ENCODE results near the gene MAPKAP1. TPM values are rescaled to one million over a fixed set of nuclear protein-coding genes. Genes with fewer than 3 reads are reported as not detected.
A peak's percentile ranks its signal among the peaks of the same experiment; 100 is the strongest.

Gene MAPKAP1
- total and polyA plus RNA-seq, 4 donors, result 32.2 to 58.4 (median 56.1) TPM

DNA sequence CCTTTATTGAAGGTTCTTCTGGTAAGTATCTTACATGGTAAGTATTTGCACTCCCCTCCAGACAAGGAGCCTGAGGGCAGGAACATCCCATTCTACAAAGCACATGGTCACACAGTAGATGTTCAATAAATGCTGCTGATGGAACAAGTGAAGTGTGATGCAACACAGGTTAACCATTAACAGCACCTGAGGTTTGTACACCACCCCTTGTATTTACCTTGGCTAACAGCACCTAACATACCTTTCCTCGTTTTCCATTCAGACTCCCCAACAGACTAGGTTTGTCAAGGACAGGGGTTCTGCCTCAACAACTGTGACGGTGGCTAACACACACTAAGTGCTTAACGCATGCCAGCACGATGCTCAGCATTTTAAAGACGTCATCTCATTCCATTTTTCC lies 213.6 kb downstream of the MAPKAP1 start:
- intact Hi-C loops (cut with DNase I), result no loop called here
- Histone ChIP-seq H3K27ac (ENCODE audit: low read depth in 1 of 2, low read length in 2 of 2) (no peak overlapping the region), H3K4me1 (ENCODE audit: control insufficient read depth in 1 of 2, insufficient read depth in 2 of 2, low read length in 2 of 2) (no peaks in the 10 kb centered on the region), H3K36me3 (ENCODE audit: control insufficient read depth in 1 of 2, insufficient read depth in 2 of 2, low read length in 1 of 2) (no peaks in the 10 kb centered on the region), H3K27me3 (ENCODE audit: control insufficient read depth in 1 of 2, insufficient read depth in 2 of 2, low read length in 1 of 2) (no peaks in the 10 kb centered on the region), H3K9me3 (ENCODE audit: control insufficient read depth, low read length) (no peaks in the 10 kb centered on the region), H3K4me3 (ENCODE audit: low read length in 2 of 2) (no peak overlapping the region)
- ATAC-seq (ENCODE audit: low FRiP score) (no peak), DNase-seq (no peak)
- WGBS, 2 donors, result 91 to 94% methylated on average over 5 of the region's 5 CpGs

DNA sequence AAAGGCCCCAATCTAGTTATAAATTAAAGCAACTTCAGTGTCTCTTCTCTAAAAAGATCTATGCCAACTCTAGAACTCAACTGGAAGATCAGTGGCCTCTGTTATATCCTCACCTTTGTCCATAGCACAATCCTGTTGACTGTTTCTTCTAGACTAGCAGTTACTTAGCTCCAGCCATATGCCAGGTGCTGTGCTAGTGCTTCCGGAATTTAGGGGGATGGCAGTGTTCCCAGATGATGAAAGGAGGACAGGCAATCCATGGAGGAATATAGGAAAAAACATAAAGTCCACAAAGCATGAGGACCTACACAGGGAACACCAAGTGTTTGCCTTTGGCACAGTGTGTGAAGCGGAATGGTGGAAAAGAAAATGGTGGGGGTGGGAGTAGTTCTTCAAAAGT lies 214.3 kb downstream of the MAPKAP1 start:
- no peak for DNase-seq
- Histone ChIP-seq H3K4me1 (ENCODE audit: control insufficient read depth in 1 of 2, insufficient read depth in 2 of 2, low read length in 2 of 2) (no peaks in the 10 kb centered on the region), H3K27ac (ENCODE audit: low read depth in 1 of 2, low read length in 2 of 2) (no peak overlapping the region), H3K4me3 (ENCODE audit: low read length in 2 of 2) (no peak overlapping the region), H3K27me3 (ENCODE audit: control insufficient read depth in 1 of 2, insufficient read depth in 2 of 2, low read length in 1 of 2) (no peaks in the 10 kb centered on the region), H3K9me3 (ENCODE audit: control insufficient read depth, low read length) (no peaks in the 10 kb centered on the region), H3K36me3 (ENCODE audit: control insufficient read depth in 1 of 2, insufficient read depth in 2 of 2, low read length in 1 of 2) (no peaks in the 10 kb centered on the region)
- 85 to 87% methylated on average over 2 of the region's 2 CpGs for WGBS, 2 donors
- intact Hi-C loops (cut with DNase I), result no loop called here
- no peak for ATAC-seq (ENCODE audit: low FRiP score)

DNA sequence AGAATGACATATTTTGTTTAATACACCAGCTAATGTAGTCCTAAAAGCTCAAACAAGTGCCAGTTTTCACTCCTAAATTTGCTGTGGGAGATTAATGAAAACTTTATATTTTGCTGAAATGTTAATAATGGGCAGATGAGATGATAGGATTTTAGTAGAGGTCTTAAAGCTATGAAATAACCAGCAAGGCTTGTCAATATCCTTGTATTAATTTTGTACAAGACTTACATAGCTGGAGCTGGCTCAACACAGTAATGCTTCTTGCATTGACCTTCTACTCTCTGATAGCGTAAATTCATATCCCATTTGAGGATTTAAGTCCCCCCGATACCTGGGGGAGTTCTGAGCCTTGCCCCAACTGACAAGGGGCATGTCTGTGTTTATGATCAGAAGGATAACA lies 219.2 kb downstream of the MAPKAP1 start:
- no peaks in the 10 kb centered on the region for H3K27me3 ChIP-seq (ENCODE audit: control insufficient read depth in 1 of 2, insufficient read depth in 2 of 2, low read length in 1 of 2)
- H3K36me3 ChIP-seq (ENCODE audit: control insufficient read depth in 1 of 2, insufficient read depth in 2 of 2, low read length in 1 of 2), result no peaks in the 10 kb centered on the region
- intact Hi-C loops (cut with DNase I), result no loop called here
- peaks cover 0 to 2% of the 10 kb centered on the region in 2 donors for H3K4me1 ChIP-seq (ENCODE audit: control insufficient read depth in 1 of 2, insufficient read depth in 2 of 2, low read length in 2 of 2)
- ATAC-seq (ENCODE audit: low FRiP score) (no peak), DNase-seq (no peak)
- 52% methylated on average over 2 of the region's 2 CpGs for WGBS, 2 donors
- H3K4me3 ChIP-seq (ENCODE audit: low read length in 2 of 2), result no peak overlapping the region
- no peaks in the 10 kb centered on the region for H3K9me3 ChIP-seq (ENCODE audit: control insufficient read depth, low read length)
- H3K27ac ChIP-seq (ENCODE audit: low read depth in 1 of 2, low read length in 2 of 2), result no peak overlapping the region

DNA sequence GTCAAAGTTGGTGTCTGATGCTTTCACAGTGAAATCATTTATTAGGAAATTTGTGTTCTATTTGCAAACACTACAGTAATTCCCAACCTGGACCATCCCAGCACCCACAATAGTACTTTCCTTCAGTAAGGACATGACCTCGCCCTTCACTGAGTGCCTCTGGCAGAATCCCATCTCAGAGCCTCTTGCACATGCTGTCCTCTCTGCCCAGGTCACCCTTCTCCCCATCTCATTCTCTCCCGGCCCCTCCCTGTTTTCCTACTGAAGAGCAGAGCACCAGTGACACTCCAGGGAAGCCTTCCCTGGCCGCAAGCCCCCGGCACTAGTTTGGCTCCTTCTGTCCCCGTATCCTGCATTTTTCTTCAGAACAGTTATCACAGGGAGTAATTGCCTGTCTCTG lies 220.4 kb downstream of the MAPKAP1 start:
- no peak for DNase-seq
- intact Hi-C loops (cut with DNase I), result no loop called here

DNA sequence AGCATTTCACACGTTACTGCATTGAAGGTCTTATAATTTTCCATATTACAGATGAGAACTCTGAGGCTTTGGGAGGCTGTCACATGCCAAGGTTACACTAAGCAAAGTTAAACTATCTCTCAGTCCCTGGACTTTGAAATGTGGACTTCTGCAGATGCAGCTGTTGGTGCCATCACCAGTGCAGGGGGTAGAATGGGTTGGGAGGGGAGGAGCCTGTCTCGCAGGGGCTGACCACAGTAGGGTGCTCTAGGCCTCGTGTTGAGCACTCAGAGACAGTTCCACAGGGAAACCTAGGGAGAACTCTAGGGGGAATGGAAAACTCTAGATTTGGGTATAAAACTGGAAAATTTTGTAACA lies 220.9 kb downstream of the MAPKAP1 start:
- Histone ChIP-seq H3K27ac (ENCODE audit: low read depth in 1 of 2, low read length in 2 of 2) (no peak overlapping the region), H3K4me1 (ENCODE audit: control insufficient read depth in 1 of 2, insufficient read depth in 2 of 2, low read length in 2 of 2) (peaks cover 0 to 2% of the 10 kb centered on the region in 2 donors), H3K9me3 (ENCODE audit: control insufficient read depth, low read length) (no peaks in the 10 kb centered on the region), H3K27me3 (ENCODE audit: control insufficient read depth in 1 of 2, insufficient read depth in 2 of 2, low read length in 1 of 2) (no peaks in the 10 kb centered on the region), H3K4me3 (ENCODE audit: low read length in 2 of 2) (no peak overlapping the region), H3K36me3 (ENCODE audit: control insufficient read depth in 1 of 2, insufficient read depth in 2 of 2, low read length in 1 of 2) (no peaks in the 10 kb centered on the region)
- intact Hi-C loops (cut with DNase I), result no loop called here
- DNase-seq (no peak), ATAC-seq (ENCODE audit: low FRiP score) (no peak)
- 94 to 97% methylated on average over 3 of the region's 3 CpGs for WGBS, 2 donors

More for the DNA sequence above, 220.4 kb downstream of the MAPKAP1 start:
- Histone ChIP-seq H3K36me3 (ENCODE audit: control insufficient read depth in 1 of 2, insufficient read depth in 2 of 2, low read length in 1 of 2) (no peaks in the 10 kb centered on the region), H3K27ac (ENCODE audit: low read depth in 1 of 2, low read length in 2 of 2) (no peak overlapping the region), H3K27me3 (ENCODE audit: control insufficient read depth in 1 of 2, insufficient read depth in 2 of 2, low read length in 1 of 2) (no peaks in the 10 kb centered on the region), H3K4me1 (ENCODE audit: control insufficient read depth in 1 of 2, insufficient read depth in 2 of 2, low read length in 2 of 2) (peaks cover 0 to 2% of the 10 kb centered on the region in 2 donors), H3K9me3 (ENCODE audit: control insufficient read depth, low read length) (no peaks in the 10 kb centered on the region), H3K4me3 (ENCODE audit: low read length in 2 of 2) (no peak overlapping the region)
- 94 to 98% methylated on average over 5 of the region's 5 CpGs for WGBS, 2 donors
- ATAC-seq (ENCODE audit: low FRiP score), result no peak

DNA sequence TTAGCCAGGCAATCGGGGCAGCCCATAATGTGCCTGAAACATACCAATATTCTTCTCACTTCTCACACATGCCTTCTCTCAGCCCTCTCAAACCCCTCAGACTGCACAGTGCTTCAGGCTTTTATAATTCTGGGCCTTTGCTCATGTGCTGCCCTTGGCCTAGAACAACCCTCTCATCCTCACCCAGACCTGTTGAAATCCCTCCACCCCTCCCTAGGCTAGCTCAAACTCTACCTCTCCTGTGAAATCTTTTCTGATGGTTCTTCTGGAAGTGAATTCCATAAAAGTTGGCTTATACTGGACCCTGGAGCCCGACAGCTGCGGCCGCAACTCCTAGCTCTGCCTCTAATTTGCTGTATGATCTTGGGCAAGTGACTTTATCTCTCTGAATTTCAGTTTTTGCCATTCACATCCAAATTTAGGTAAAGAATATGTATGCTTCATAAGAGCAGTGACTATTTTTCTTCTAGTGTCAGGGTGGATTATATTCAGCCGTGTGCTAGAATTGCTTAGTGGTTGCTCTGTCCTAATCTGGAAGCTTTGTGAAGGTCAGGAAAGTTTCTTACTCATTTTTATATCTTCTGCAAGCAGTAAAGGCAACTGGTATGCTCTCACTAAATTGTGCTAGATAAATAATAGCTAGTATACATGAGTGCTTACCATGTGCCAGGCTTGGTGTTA lies 221.4 kb downstream of the MAPKAP1 start:
- WGBS, 2 donors, result 97% methylated on average over 5 of the region's 5 CpGs
- no peaks in the 10 kb centered on the region for H3K9me3 ChIP-seq (ENCODE audit: control insufficient read depth, low read length)
- no peaks in the 10 kb centered on the region for H3K36me3 ChIP-seq (ENCODE audit: control insufficient read depth in 1 of 2, insufficient read depth in 2 of 2, low read length in 1 of 2)
- H3K27ac ChIP-seq (ENCODE audit: low read depth in 1 of 2, low read length in 2 of 2), result no peak overlapping the region
- intact Hi-C loops (cut with DNase I), result no loop called here
- H3K4me1 ChIP-seq (ENCODE audit: control insufficient read depth in 1 of 2, insufficient read depth in 2 of 2, low read length in 2 of 2), result peaks cover 0 to 2% of the 10 kb centered on the region in 2 donors
- no peaks in the 10 kb centered on the region for H3K27me3 ChIP-seq (ENCODE audit: control insufficient read depth in 1 of 2, insufficient read depth in 2 of 2, low read length in 1 of 2)
- no peak overlapping the region for H3K4me3 ChIP-seq (ENCODE audit: low read length in 2 of 2)
- DNase-seq (no peak), ATAC-seq (ENCODE audit: low FRiP score) (no peak)

DNA sequence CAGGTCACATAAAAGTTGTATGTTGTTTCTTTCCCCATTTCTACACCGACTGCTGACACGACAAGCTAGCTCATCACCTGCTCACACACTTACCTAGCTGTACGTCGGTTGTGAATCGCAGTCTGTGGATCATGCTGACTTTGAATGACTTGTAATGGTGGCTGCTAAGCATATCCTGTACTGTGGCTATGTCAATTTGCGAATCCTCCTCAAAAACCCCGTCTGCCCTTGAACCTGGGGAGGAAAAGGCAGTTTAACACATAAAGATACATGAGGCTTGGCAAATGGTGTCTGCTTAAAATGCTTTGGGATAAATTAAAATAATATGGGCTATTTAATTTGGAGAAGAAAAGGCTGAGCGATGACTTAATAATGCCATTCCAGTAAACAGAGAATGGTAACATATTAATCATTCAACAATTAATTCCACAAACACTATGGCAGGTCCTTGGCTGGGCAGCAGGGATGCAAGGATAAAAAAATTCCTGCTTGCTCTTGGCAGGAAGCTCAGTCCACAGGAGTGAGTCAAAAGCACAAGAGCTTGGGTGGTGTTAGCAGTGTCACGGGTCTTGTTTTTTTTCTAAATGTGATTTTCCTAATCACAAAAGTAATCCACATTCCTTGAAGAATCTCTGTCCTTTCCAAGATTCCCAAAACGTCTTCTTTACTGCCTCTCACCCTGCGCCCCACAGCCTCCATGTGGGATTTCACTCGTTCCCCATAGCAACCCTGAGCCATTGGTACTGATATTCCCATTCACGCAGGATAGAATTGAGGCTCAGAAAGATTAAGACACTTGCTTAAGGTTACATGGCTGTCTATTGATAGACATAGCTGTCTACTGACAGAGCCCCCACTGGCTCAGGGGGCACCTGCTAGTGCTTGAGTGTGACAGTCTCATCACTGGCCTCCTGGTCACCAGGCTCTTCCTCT lies 222.4 kb downstream of the MAPKAP1 start:
- DNase-seq, result no peak
- H3K27ac ChIP-seq (ENCODE audit: low read depth in 1 of 2, low read length in 2 of 2), result no peak overlapping the region
- H3K4me1 ChIP-seq (ENCODE audit: control insufficient read depth in 1 of 2, insufficient read depth in 2 of 2, low read length in 2 of 2), result peaks cover 0 to 2% of the 10 kb centered on the region in 2 donors
- peak; percentile 80 for ATAC-seq (ENCODE audit: low FRiP score)
- H3K9me3 ChIP-seq (ENCODE audit: control insufficient read depth, low read length), result no peaks in the 10 kb centered on the region
- H3K36me3 ChIP-seq (ENCODE audit: control insufficient read depth in 1 of 2, insufficient read depth in 2 of 2, low read length in 1 of 2), result peaks cover 0 to 2% of the 10 kb centered on the region in 2 donors
- intact Hi-C loops (cut with DNase I), result no loop called here
- no peak overlapping the region for H3K4me3 ChIP-seq (ENCODE audit: low read length in 2 of 2)
- WGBS, 2 donors, result 73 to 78% methylated on average over 13 of the region's 13 CpGs
- H3K27me3 ChIP-seq (ENCODE audit: control insufficient read depth in 1 of 2, insufficient read depth in 2 of 2, low read length in 1 of 2), result no peaks in the 10 kb centered on the region

DNA sequence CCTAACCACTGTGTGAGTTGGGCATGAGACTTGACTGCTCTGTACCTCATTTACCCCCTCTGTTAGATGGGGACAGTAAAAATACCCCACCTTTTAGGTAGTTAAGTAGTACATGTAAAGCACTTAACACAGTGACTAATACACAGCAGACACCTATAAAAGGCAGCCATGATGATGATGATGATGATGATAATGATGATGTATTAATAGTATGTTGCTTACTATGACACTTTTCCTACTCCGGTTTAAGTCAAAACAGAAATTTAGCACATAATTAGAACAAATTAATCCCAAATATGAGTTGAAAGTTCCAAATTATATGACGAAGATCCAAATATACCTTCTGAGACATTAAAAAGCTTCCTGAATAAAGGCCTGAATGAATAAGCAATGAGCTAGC lies 223.3 kb downstream of the MAPKAP1 start:
- no peak overlapping the region for H3K27ac ChIP-seq (ENCODE audit: low read depth in 1 of 2, low read length in 2 of 2)
- intact Hi-C loops (cut with DNase I), result no loop called here

More for the DNA sequence above, 223.3 kb downstream of the MAPKAP1 start:
- no peaks in the 10 kb centered on the region for H3K27me3 ChIP-seq (ENCODE audit: control insufficient read depth in 1 of 2, insufficient read depth in 2 of 2, low read length in 1 of 2)
- 95 to 98% methylated on average over 2 of the region's 2 CpGs for WGBS, 2 donors
- no peaks in the 10 kb centered on the region for H3K9me3 ChIP-seq (ENCODE audit: control insufficient read depth, low read length)
- ATAC-seq (ENCODE audit: low FRiP score) (no peak), DNase-seq (no peak)
- no peak overlapping the region for H3K4me3 ChIP-seq (ENCODE audit: low read length in 2 of 2)
- H3K36me3 ChIP-seq (ENCODE audit: control insufficient read depth in 1 of 2, insufficient read depth in 2 of 2, low read length in 1 of 2), result peaks cover 0 to 2% of the 10 kb centered on the region in 2 donors
- H3K4me1 ChIP-seq (ENCODE audit: control insufficient read depth in 1 of 2, insufficient read depth in 2 of 2, low read length in 2 of 2), result peaks cover 0 to 2% of the 10 kb centered on the region in 2 donors

All from aorta (tissue), 5 donors.